HepG2 (cell line): ENCODE data around the gene PDPK1. TPM values are rescaled to one million over a fixed set of nuclear protein-coding genes. Genes with fewer than 3 reads are reported as not detected.

ENCODE experiments used
- DR1 ChIP-seq: sonication (generic); formaldehyde crosslinking; IDR thresholded peaks from 2 replicates; pipeline ENCODE4 v1.8.0; 2021; ENCODE audit warnings: mild to moderate bottlenecking, missing genetic modification reagents, inconsistent platforms
- FLYWCH1 ChIP-seq: sonication (generic); formaldehyde crosslinking; IDR thresholded peaks from 2 replicates; pipeline ENCODE4 v1.8.1; 2023; ENCODE audit warnings: mild to moderate bottlenecking, missing genetic modification reagents
- GTF2F1 ChIP-seq: fragments of 150-350 bp; IDR thresholded peaks from 2 replicates; pipeline ENCODE4 v1.6.1; 2014; ENCODE audit warnings: low read length
- HCFC1 ChIP-seq: fragments of 150-350 bp; IDR thresholded peaks from 2 replicates; pipeline ENCODE4 v1.6.1; 2014; ENCODE audit warnings: low read depth, low read length
- HMG20A ChIP-seq: IDR thresholded peaks from 2 replicates; pipeline ENCODE4 v1.6.1; 2016; ENCODE audit warnings: borderline replicate concordance
- HNRNPH1 ChIP-seq: fragments of 200-400 bp; formaldehyde crosslinking; optimal IDR thresholded peaks from 2 replicates; pipeline ENCODE3; 2017; ENCODE audit warnings: mild to moderate bottlenecking, low read depth, low read length
- MTA1 ChIP-seq: sonication (generic); formaldehyde crosslinking; IDR thresholded peaks from 2 replicates; pipeline ENCODE4 v1.4.0; 2020; ENCODE audit warnings: missing genetic modification reagents, mild to moderate bottlenecking, borderline replicate concordance
- POLR2AphosphoS5 ChIP-seq: IDR thresholded peaks from 2 replicates; pipeline ENCODE4 v1.6.1; 2012; ENCODE audit warnings: low read depth, low read length
- SIX1 ChIP-seq: sonication (generic); formaldehyde crosslinking; IDR thresholded peaks from 2 replicates; pipeline ENCODE4 v1.4.0; 2020; ENCODE audit warnings: missing genetic modification reagents, borderline replicate concordance
- SMAD9 ChIP-seq: sonication (generic); formaldehyde crosslinking; IDR thresholded peaks from 2 replicates; pipeline ENCODE4 v1.5.1; 2020; ENCODE audit warnings: mild to moderate bottlenecking, missing genetic modification reagents
- ZBTB7A ChIP-seq: sonication (generic); formaldehyde crosslinking; IDR thresholded peaks from 2 replicates; pipeline ENCODE4 v1.8.0; 2022; ENCODE audit warnings: mild to moderate bottlenecking, missing genetic modification reagents
- ZKSCAN8 ChIP-seq: IDR thresholded peaks from 2 replicates; pipeline ENCODE4 v1.6.1; 2016; ENCODE audit warnings: borderline replicate concordance, missing genetic modification reagents, missing compliant biosample characterization
- ZMAT3 ChIP-seq: sonication (generic); formaldehyde crosslinking; conservative IDR thresholded peaks from 2 replicates; pipeline ENCODE4 v1.7.0; 2021; ENCODE audit warnings: missing genetic modification reagents
- ZNF430 ChIP-seq: sonication (generic); formaldehyde crosslinking; IDR thresholded peaks from 2 replicates; pipeline ENCODE4 v1.9.0; 2021; ENCODE audit warnings: mild to moderate bottlenecking, missing genetic modification reagents
- ZNF44 ChIP-seq: sonication (generic); formaldehyde crosslinking; IDR thresholded peaks from 2 replicates; pipeline ENCODE4 v1.5.1; 2020; ENCODE audit warnings: mild to moderate bottlenecking, missing genetic modification reagents
- ZNF598 ChIP-seq: sonication (generic); formaldehyde crosslinking; IDR thresholded peaks from 2 replicates; pipeline ENCODE4 v1.5.1; 2020; ENCODE audit warnings: mild to moderate bottlenecking, missing genetic modification reagents, borderline replicate concordance
- ZNF652 ChIP-seq: IDR thresholded peaks from 2 replicates; pipeline ENCODE4 v1.6.1; 2016; ENCODE audit warnings: low read depth, borderline replicate concordance
- ZNF720 ChIP-seq: sonication (generic); formaldehyde crosslinking; IDR thresholded peaks from 2 replicates; pipeline ENCODE4 v1.4.0; 2020; ENCODE audit warnings: missing genetic modification reagents
- ZNF839 ChIP-seq: sonication (generic); formaldehyde crosslinking; IDR thresholded peaks from 2 replicates; pipeline ENCODE4 v1.4.0; 2020; ENCODE audit warnings: missing genetic modification reagents, mild to moderate bottlenecking, borderline replicate concordance
- ZZZ3 ChIP-seq: sonication (generic); formaldehyde crosslinking; IDR thresholded peaks from 2 replicates; pipeline ENCODE4 v1.4.0; 2020; ENCODE audit warnings: missing genetic modification reagents, mild to moderate bottlenecking, borderline replicate concordance
- polyA plus RNA-seq, 8 experiments: library from polyadenylated mRNA; depleted of rRNA in 3 of 8; stranded (reverse) in 7 of 8; unstranded in 1 of 8; fragments of >200 nt; fragmentation: Illumina TruSeq in 4 of 8; extraction: Trizol in 4 of 8; gene quantifications; 2 replicates each; pipeline versions ENCODE4 v1.2.1 to v1.2.3, GENCODE V29; 2011 to 2016; ENCODE audit warnings: low read depth in 4 of 8, missing spikeins in 1 of 8, mixed read lengths in 1 of 8; ENCODE audit not compliant: insufficient read depth in 1 of 8
- total RNA-seq, 5 experiments: library from RNA; depleted of rRNA; stranded (reverse); fragments of >200 nt; fragmentation: Illumina TruSeq; extraction: Trizol; gene quantifications; 2 replicates each; pipeline ENCODE4 v1.2.3, GENCODE V29; 2016; ENCODE audit warnings: low read depth in 1 of 5
- TF ChIP-seq, protein P1 (sequence below): sonication (generic); formaldehyde crosslinking; IDR thresholded peaks from 2 replicates; pipeline ENCODE4 v1.8.0; 2022; ENCODE audit warnings: missing genetic modification reagents, mild to moderate bottlenecking, borderline replicate concordance
- TF ChIP-seq, protein P2 (sequence below): sonication (generic); formaldehyde crosslinking; IDR thresholded peaks from 2 replicates; pipeline ENCODE4 v1.4.0; 2020; ENCODE audit warnings: missing genetic modification reagents
- TF ChIP-seq, protein P3 (sequence below): IDR thresholded peaks from 2 replicates; pipeline ENCODE4 v1.6.1; 2012; ENCODE audit warnings: inconsistent platforms
- TF ChIP-seq, protein P4 (sequence below): IDR thresholded peaks from 2 replicates; pipeline ENCODE4 v1.6.1; 2016; ENCODE audit warnings: missing biosample characterization, missing genetic modification reagents, low read depth
- TF ChIP-seq, protein P5 (sequence below): sonication (generic); formaldehyde crosslinking; IDR thresholded peaks from 2 replicates; pipeline ENCODE4 v1.4.0; 2020; ENCODE audit warnings: mild to moderate bottlenecking, missing genetic modification reagents
- TF ChIP-seq, protein P6 (sequence below): sonication (generic); formaldehyde crosslinking; conservative IDR thresholded peaks from 2 replicates; pipeline ENCODE4 v1.8.1; 2023; ENCODE audit warnings: missing genetic modification reagents

Gene PDPK1
- total and polyA plus RNA-seq, 2 of the 13 experiments (the other 11 are each of a cell fraction or from before 2014, with no cell fraction given) = 59.6 to 129 TPM

DNA sequence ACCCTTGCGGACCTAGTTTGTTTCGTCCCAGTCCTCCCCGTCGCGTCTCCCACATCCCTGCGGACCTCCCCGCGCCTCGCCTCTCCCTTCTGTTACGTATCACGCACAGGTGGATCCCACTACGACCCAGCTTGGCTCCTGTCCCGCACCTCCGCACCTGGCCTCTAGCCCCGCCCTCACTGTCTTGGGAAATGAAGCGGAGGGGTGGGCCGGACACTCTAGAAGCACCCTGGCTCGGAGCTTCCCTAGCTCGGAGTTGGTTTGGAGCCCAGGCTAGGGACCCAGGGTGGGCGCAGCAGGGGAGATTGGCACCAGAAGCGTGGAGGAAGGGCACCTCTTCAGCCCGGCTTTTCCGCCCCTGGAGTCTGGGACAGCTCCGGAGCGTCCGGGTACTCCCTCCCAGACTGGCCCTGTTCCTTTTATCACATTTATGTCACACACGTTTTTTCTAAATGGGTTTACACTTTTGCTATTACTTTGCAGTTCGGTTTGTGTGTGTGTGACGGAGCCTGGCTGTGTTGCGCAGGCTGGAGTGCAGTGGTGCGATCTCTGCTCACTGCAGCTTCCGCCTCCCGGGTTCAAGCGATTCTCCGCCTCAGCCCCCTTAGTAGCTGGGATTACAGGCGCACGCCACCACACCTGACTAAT lies 5.2 kb upstream of the PDPK1 start (continued):
- TF ChIP-seq HMG20A (CRISPR knock-in tag) (no peak), GTF2F1 (no peak), ZNF44 (CRISPR knock-in tag) (no peak), ZZZ3 (no peak), SMAD9 (no peak), ZNF839 (CRISPR knock-in tag) (no peak), ZNF652 (CRISPR knock-in tag) (no peak; the same call in 1 of the 2 replicates), SIX1 (0 out of 2 replicates have a peak, but pooled peaks have one; percentile 18), ZBTB7A (CRISPR knock-in tag) (no peak; the same call in 1 of the 2 replicates), FLYWCH1 (CRISPR knock-in tag) (no peak), HCFC1 (no peak), ZMAT3 (CRISPR knock-in tag) (no peak), ZNF720 (no peak), POLR2AphosphoS5 (peak; percentile 46), HNRNPH1 (no peak), ZNF430 (CRISPR knock-in tag) (no peak), MTA1 (CRISPR knock-in tag) (no peak), DR1 (CRISPR knock-in tag) (no peak), ZNF598 (no peak), ZKSCAN8 (no peak)
- TF ChIP-seq, protein P1, sequence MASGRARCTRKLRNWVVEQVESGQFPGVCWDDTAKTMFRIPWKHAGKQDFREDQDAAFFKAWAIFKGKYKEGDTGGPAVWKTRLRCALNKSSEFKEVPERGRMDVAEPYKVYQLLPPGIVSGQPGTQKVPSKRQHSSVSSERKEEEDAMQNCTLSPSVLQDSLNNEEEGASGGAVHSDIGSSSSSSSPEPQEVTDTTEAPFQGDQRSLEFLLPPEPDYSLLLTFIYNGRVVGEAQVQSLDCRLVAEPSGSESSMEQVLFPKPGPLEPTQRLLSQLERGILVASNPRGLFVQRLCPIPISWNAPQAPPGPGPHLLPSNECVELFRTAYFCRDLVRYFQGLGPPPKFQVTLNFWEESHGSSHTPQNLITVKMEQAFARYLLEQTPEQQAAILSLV (CRISPR knock-in tag) = 0 out of 2 replicates have a peak, but pooled peaks have one; percentile 45
- TF ChIP-seq, protein P2, sequence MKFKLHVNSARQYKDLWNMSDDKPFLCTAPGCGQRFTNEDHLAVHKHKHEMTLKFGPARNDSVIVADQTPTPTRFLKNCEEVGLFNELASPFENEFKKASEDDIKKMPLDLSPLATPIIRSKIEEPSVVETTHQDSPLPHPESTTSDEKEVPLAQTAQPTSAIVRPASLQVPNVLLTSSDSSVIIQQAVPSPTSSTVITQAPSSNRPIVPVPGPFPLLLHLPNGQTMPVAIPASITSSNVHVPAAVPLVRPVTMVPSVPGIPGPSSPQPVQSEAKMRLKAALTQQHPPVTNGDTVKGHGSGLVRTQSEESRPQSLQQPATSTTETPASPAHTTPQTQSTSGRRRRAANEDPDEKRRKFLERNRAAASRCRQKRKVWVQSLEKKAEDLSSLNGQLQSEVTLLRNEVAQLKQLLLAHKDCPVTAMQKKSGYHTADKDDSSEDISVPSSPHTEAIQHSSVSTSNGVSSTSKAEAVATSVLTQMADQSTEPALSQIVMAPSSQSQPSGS (CRISPR knock-in tag) = no peak
- TF ChIP-seq, protein P3, sequence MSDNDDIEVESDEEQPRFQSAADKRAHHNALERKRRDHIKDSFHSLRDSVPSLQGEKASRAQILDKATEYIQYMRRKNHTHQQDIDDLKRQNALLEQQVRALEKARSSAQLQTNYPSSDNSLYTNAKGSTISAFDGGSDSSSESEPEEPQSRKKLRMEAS = no peak
- TF ChIP-seq, protein P4, sequence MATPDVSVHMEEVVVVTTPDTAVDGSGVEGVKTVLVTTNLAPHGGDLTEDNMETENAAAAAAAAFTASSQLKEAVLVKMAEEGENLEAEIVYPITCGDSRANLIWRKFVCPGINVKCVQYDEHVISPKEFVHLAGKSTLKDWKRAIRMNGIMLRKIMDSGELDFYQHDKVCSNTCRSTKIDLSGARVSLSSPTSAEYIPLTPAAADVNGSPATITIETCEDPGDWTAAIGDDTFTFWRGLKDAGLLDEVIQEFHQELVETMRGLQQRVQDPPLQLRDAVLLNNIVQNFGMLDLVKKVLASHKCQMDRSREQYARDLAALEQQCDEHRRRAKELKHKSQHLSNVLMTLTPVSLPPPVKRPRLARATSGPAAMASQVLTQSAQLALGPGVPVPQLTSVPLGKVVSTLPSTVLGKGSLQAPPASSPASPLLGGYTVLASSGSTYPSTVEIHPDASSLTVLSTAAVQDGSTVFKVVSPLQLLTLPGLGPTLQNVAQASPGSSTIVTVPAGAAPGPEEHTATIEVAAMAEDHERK (CRISPR knock-in tag) = no peak
- TF ChIP-seq, protein P5, sequence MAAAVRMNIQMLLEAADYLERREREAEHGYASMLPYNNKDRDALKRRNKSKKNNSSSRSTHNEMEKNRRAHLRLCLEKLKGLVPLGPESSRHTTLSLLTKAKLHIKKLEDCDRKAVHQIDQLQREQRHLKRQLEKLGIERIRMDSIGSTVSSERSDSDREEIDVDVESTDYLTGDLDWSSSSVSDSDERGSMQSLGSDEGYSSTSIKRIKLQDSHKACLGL = no peak
- TF ChIP-seq, protein P6, sequence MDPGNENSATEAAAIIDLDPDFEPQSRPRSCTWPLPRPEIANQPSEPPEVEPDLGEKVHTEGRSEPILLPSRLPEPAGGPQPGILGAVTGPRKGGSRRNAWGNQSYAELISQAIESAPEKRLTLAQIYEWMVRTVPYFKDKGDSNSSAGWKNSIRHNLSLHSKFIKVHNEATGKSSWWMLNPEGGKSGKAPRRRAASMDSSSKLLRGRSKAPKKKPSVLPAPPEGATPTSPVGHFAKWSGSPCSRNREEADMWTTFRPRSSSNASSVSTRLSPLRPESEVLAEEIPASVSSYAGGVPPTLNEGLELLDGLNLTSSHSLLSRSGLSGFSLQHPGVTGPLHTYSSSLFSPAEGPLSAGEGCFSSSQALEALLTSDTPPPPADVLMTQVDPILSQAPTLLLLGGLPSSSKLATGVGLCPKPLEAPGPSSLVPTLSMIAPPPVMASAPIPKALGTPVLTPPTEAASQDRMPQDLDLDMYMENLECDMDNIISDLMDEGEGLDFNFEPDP = no peak
